Smooth muscle cell (in vitro differentiated cells): ENCODE results near the gene CABP2. TPM values are rescaled to one million over a fixed set of nuclear protein-coding genes. Genes with fewer than 3 reads are reported as not detected.
"Not testable (repeated sequence)": the region's sequence is repeated elsewhere in the genome, so short reads cannot be mapped to it uniquely, and the experiment has no call there.

ENCODE experiments used
- DNase-seq: peaks from one replicate; lab custom pipeline; 2025; ENCODE audit not compliant: unreplicated experiment; lab: John Stamatoyannopoulos, UW
- H2AFZ ChIP-seq: fragments of 200-600 bp; sonication (generic); 2 replicates; pipeline ENCODE4 v1.6.0; 2016; ENCODE audit warnings: antibody characterized with exemption, low read depth, mild to moderate bottlenecking
- H3F3A ChIP-seq: fragments of 200-600 bp; sonication (generic); 2 replicates; pipeline ENCODE4 v1.6.0; 2017; ENCODE audit warnings: antibody characterized with exemption, low read depth
- H3K27ac ChIP-seq: fragments of 200-600 bp; sonication (generic); 2 replicates; pipeline ENCODE4 v1.5.1; 2016; ENCODE audit warnings: low read depth, mild to moderate bottlenecking
- H3K27me3 ChIP-seq: fragments of 200-600 bp; sonication (generic); 2 replicates; pipeline ENCODE4 v1.6.1; 2016; ENCODE audit warnings: low read depth, mild to moderate bottlenecking
- H3K36me3 ChIP-seq: fragments of 200-600 bp; sonication (generic); 2 replicates; pipeline ENCODE4 v1.5.1; 2016; ENCODE audit warnings: low read depth
- H3K4me1 ChIP-seq: fragments of 200-600 bp; sonication (generic); 2 replicates; pipeline ENCODE4 v1.5.1; 2016; ENCODE audit warnings: low read depth
- H3K4me2 ChIP-seq: fragments of 200-600 bp; sonication (generic); 2 replicates; pipeline ENCODE4 v1.6.0; 2016; ENCODE audit warnings: mild to moderate bottlenecking
- H3K4me3 ChIP-seq: fragments of 200-600 bp; sonication (generic); 2 replicates; pipeline ENCODE4 v1.5.1; 2016; ENCODE audit warnings: mild to moderate bottlenecking
- H3K79me2 ChIP-seq: fragments of 200-600 bp; sonication (generic); 2 replicates; pipeline ENCODE4 v1.6.0; 2016; ENCODE audit warnings: low read depth, mild to moderate bottlenecking
- H3K9ac ChIP-seq: fragments of 200-600 bp; sonication (generic); 2 replicates; pipeline ENCODE4 v1.6.0; 2016; ENCODE audit warnings: low read depth
- H3K9me3 ChIP-seq: fragments of 200-600 bp; sonication (generic); replicated peaks from 2 replicates; pipeline ENCODE4 v1.5.1; 2016; ENCODE audit warnings: low read depth
- H4K20me1 ChIP-seq: fragments of 200-600 bp; sonication (generic); 2 replicates; pipeline ENCODE4 v1.6.0; 2016; ENCODE audit warnings: low read depth
- WGBS: methylation state at CpG from one replicate; pipeline ENCODE4 v1.1.7; 2016; ENCODE audit warnings: low lambda C conversion rate; 5-methylcytosine and 5-hydroxymethylcytosine counted together
- polyA plus RNA-seq: library from polyadenylated mRNA; unstranded; fragments of >200 nt; fragmentation: Nextera tagmentation; extraction: Ambion mirVana; gene quantifications from 2 replicates; pipeline ENCODE4 v1.2.1, GENCODE V29; 2016
- total RNA-seq: library from RNA; depleted of rRNA; stranded (reverse); fragments of >200 nt; gene quantifications from 2 replicates; pipeline ENCODE4 v1.2.3, GENCODE V29; 2014
- TF ChIP-seq, protein P1 (sequence below): fragments of 200-600 bp; sonication (generic); IDR thresholded peaks from 2 replicates; pipeline ENCODE4 v1.5.1; 2017; ENCODE audit warnings: borderline replicate concordance, mild to moderate bottlenecking, antibody characterized with exemption; ENCODE audit not compliant: insufficient read depth, poor library complexity, severe bottlenecking

Gene CABP2
- total and polyA plus RNA-seq, 2 experiments from 2014 or later = not detected

GRCh38 chr11:67482827-67483798 lies 40.1 kb downstream of the CABP2 start, which contains the start of gene AIP:
Gene AIP, plus strand, starts transcription at chr11:67483026. Its CDS starts 133 bp downstream, at chr11:67483159.
- Histone ChIP-seq H3K4me1 (peaks cover 8% of the 10 kb centered on the region), H3F3A (no peaks in the 10 kb centered on the region), H4K20me1 (no peaks in the 10 kb centered on the region), H3K79me2 (peaks cover 5% of the 10 kb centered on the region), H3K27ac (peak within 1 kb of the TSS; percentile 50), H3K9me3 (no peaks in the 10 kb centered on the region), H3K36me3 (no peaks in the 10 kb centered on the region), H2AFZ (peak within 1 kb of the TSS; percentile 91), H3K9ac (peak within 1 kb of the TSS; percentile 75), H3K4me3 (peak within 1 kb of the TSS; percentile 56), H3K4me2 (peak within 1 kb of the TSS; percentile 83), H3K27me3 (no peaks in the 10 kb centered on the region)
- peak; percentile 77 for DNase-seq
- TF ChIP-seq, protein P1, sequence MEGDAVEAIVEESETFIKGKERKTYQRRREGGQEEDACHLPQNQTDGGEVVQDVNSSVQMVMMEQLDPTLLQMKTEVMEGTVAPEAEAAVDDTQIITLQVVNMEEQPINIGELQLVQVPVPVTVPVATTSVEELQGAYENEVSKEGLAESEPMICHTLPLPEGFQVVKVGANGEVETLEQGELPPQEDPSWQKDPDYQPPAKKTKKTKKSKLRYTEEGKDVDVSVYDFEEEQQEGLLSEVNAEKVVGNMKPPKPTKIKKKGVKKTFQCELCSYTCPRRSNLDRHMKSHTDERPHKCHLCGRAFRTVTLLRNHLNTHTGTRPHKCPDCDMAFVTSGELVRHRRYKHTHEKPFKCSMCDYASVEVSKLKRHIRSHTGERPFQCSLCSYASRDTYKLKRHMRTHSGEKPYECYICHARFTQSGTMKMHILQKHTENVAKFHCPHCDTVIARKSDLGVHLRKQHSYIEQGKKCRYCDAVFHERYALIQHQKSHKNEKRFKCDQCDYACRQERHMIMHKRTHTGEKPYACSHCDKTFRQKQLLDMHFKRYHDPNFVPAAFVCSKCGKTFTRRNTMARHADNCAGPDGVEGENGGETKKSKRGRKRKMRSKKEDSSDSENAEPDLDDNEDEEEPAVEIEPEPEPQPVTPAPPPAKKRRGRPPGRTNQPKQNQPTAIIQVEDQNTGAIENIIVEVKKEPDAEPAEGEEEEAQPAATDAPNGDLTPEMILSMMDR = no peak
- 12% methylated on average over 59 of the region's 60 CpGs for WGBS

GRCh38 chr11:67482275-67482826 lies 40.9 kb downstream of the CABP2 start:
- Histone ChIP-seq H3K4me1 (peaks cover 8% of the 10 kb centered on the region), H2AFZ (peak overlapping the region; percentile 91), H3K27ac (peak overlapping the region; percentile 50), H3K9me3 (no peaks in the 10 kb centered on the region), H3K9ac (peak overlapping the region; percentile 75), H3K79me2 (peaks cover 5% of the 10 kb centered on the region), H3K36me3 (no peaks in the 10 kb centered on the region), H4K20me1 (no peaks in the 10 kb centered on the region), H3K4me3 (peak overlapping the region; percentile 56), H3F3A (no peaks in the 10 kb centered on the region), H3K27me3 (no peaks in the 10 kb centered on the region), H3K4me2 (peak overlapping the region; percentile 83)
- 76% methylated on average over 19 of the region's 19 CpGs for WGBS
- no peak for DNase-seq
- TF ChIP-seq, protein P1 = no peak

DNA sequence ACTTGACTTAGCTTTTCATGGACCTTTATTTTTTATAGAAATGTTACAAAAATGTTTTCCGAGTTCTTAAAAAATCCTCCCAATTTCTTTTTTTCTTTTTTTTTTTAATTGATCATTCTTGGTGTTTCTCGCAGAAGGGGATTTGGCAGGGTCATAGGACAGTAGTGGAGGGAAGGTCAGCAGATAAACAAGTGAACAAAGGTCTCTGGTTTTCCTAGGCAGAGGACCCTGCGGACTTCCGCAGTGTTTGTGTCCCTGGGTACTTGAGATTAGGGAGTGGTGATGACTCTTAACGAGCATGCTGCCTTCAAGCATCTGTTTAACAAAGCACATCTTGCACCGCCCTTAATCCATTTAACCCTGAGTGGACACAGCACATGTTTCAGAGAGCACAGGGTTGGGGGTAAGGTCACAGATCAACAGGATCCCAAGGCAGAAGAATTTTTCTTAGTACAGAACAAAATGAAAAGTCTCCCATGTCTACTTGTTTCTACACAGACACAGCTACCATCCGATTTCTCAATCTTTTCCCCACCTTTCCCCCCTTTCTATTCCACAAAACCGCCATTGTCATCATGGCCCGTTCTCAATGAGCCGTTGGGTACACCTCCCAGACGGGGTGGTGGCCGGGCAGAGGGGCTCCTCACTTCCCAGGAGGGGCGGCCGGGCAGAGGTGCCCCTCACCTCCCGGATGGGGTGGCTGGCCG lies 45.7 kb downstream of the CABP2 start:
- not testable (repeated sequence) for H3K27me3 ChIP-seq, H3K4me1 ChIP-seq, H3K79me2 ChIP-seq, DNase-seq, H3K4me3 ChIP-seq, H3K4me2 ChIP-seq, H3K9me3 ChIP-seq, H3K27ac ChIP-seq, H4K20me1 ChIP-seq, H3K9ac ChIP-seq, H2AFZ ChIP-seq, H3K36me3 ChIP-seq, H3F3A ChIP-seq
- 91% methylated on average over 14 of the region's 16 CpGs for WGBS

DNA sequence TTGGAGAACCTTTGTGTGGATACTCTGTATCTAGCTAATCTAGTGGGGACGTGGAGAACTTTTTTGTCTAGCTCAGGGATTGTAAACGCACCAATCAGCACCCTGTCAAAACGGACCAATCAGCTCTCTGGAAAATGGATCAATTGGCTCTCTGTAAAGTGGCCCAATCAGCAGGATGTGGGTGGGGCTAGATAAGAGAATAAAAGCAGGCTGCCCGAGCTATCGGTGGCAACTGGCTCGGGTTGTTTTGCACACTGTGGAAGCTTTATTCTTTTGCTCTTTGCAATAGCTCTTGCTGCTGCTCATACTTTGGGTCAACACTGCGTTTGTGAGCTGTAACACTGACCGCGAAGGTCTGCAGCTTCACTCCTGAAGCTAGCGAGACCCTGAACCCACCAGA lies 46.6 kb downstream of the CABP2 start:
- not testable (repeated sequence) for H3K9me3 ChIP-seq, H3K27ac ChIP-seq, H2AFZ ChIP-seq, H3K4me3 ChIP-seq, H3K27me3 ChIP-seq, H3K4me2 ChIP-seq, H3F3A ChIP-seq, DNase-seq, H3K4me1 ChIP-seq, H3K36me3 ChIP-seq, H3K79me2 ChIP-seq, H3K9ac ChIP-seq, H4K20me1 ChIP-seq
- 91% methylated on average over 10 of the region's 10 CpGs for WGBS
